GM21529 (cell line): ENCODE data around the gene SLC9A6.
"Not testable (repeated sequence)": the region's sequence is repeated elsewhere in the genome, so short reads cannot be mapped to it uniquely, and the experiment has no call there.

ENCODE experiments used
- ATAC-seq: cut with Tn5 transposase; IDR thresholded peaks from one replicate; pipeline ENCODE4 v1.9.1; 2021; ENCODE audit not compliant: unreplicated experiment

SLC9A6 gene

DNA sequence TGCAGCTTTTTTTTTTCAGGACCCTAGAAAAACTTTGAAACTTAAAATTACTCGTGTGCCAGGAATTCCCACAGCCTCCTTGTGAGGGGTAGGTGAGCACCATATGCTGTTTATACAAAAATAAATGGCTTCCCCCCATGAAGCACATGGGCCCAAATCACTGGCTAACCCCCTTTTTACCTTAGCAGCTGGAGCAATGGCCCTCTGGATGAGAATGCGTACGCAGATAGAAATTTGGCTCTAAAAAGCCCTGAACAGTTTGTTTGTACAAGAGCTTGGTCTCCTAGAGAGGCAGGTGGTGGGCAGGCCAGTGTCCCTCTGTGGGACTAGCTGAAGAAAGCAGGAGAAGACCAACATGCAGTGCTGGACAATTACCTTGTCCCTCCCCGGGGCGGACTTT is 76.5 kb downstream of the SLC9A6 start:
- no peak for ATAC-seq

DNA sequence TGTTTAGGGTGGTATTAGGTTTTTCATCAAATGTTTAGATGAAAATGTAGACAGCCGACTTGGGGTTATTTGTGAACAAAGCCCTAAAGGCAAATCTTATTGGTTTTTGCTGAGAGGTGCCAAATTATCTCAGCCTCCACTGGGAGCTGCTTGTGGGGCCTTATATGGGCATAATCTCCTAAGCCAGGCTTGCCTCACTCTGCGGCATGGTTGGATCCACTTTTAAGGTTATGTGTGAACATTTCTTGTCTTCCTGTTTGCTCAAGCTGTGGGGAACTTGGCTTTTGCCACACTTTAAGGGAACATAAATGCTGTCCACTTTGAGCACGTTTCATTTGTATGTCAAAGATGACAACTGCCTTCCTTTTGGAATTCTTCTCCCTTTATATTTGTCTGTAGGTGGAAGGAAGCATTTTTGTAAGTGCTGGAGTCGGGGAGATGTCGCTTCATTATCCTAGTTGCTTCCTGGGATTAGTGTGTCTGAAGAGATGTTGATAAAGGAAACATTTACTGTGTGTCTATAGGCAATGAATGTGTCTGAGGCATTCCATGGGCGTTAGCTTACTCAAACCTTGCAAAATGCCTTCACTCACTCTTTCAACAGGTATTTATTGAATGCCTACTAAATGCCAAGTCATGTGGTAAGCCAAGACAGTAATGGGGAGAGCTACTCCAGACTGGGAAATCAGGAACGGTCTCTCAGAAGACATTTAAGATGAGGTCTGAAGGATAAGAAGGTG is 78.3 kb downstream of the SLC9A6 start:
- no peak for ATAC-seq

DNA sequence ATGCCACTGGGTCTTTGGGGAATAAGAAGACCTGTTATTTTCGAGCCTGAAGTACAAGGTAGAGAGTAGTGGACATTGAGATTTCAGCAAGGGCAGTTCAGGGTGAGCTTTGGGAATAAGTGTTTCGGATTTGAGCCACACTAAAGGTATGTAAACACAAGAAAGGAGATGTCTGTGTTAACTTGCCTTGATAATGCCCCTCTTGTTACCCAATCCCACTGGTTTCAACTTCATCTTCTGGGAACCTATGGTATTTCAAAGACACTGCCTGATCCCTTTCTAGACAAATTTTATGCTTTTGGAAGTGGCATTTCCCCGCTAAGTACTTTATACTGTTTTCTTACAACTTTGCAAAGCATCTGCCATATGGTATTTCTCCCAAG is 79.4 kb downstream of the SLC9A6 start:
- ATAC-seq: no peak

DNA sequence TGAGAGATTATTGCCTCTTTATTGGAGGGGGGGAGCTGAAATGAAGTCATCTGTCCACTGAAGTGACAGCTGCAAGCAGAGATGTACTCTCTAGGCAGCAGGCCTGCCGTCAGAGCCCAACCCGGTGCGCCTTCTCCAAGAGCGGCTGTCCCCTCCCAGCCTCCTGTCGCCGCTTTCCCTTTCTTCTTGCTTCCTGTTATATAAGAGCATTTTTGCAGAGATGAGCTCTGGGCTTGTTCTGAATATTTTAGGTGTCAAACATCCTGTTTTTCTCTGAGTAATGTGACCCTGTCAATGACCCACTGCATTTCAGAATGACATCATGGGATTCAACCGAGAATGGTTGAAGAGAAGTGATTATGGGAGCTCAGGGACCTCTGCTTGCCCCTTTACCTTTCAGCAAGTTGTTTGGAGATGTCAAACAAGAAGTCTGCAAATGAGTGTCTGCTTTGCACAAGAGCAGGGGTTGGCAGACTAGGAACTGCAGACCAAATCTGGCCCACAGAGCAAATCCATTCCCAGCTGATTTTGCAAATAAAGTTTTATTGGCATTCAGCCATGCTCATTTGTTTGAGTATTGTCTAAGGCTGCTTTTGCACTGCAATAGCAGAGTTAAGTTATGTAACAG is 79.9 kb downstream of the SLC9A6 start:
- no peak for ATAC-seq

DNA sequence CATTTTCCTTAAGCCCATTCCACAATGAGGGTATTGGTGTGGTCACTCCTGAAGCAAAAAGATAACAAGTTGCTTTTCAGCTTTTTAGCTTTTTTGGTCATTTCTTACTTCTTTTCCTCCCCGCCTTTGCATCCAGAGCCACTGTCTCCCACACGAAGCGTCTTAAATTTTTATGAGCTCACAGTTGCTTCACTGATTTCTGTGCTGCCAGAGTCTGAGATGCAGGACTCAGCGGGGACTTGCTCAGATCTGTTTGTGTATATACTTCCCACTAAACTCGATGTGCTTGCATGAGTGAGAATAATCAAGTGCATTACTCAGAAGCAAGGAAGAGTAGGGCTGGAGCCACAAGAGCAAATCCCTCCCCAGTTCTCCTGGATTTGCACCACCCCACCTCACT is 81.9 kb downstream of the SLC9A6 start:
- ATAC-seq: no peak

DNA sequence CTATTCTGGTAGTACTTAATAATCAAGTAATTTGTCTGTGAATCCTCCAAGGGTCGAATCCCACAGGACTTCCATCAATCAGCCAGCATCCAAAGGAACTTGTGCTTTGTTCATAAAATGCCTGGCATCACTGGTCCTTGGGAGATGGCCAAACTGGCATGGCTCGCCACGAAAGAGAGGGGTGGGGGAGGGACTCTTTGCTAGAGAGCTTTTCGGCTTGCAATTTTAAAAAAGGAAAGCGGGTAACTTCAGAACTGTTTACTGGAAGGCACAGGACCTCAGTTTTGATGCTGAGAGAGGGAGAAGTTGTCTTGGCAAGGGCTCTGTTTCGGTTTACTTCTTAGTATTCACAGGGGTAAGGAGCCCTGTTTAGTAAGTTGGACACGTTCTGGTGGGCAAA is 82.7 kb downstream of the SLC9A6 start:
- ATAC-seq: no peak

DNA sequence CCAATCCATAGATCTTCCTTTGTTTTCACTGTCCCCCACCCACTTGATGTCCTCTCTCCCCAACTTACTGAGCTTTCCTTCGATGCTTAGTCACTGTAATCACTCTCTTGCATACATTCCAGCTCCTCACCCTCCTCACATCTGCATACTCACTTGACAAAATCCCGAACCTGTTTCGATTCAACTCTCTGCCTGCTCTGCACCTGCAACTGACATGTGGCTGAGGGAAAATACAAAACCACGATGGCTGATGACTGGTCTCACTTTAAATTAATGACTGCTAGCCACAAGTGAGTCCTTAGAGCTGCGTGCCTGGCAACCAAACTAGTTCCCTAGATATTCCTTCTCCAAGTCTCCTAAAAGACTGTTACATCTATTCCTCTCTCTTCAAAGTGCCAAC is 91.7 kb downstream of the SLC9A6 start:
- ATAC-seq: no peak

DNA sequence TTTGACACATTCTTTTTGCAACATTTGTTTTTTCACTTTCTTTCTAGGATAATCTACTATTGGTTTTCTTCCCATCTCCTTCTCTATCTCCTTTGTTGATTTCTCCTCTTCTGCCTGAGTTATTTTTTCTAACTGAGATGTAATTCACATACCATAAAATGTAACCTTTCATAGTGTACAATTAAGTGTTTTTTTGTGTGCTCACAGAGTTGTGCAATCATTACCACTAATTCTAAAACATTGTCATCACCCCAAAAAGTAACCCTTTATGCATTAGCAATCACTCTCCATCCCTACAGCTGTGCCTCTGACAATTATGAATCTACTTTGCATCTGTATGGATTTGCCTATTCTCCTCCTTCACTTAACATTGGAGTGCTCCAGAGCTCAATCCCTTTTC is 95.5 kb downstream of the SLC9A6 start:
- no peak for ATAC-seq

DNA sequence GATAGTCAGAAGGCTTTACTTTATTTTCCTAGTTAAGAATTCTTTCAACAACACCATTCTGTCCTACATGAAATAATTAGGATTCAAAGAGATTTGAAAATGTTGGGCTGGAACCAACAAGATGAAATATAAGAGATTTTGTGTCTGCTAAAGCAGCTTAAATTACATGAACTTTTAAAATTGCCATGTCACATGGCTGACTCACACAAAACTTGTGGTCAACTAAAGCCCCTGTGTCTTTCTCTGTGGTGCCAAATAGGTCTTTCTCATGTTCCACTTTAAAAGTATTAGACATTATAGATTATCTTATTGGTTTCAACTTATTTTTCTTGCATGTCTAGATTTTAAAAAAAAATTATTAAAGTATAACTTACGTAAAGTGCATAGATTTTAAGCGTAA is 101.3 kb downstream of the SLC9A6 start:
- no peak for ATAC-seq

DNA sequence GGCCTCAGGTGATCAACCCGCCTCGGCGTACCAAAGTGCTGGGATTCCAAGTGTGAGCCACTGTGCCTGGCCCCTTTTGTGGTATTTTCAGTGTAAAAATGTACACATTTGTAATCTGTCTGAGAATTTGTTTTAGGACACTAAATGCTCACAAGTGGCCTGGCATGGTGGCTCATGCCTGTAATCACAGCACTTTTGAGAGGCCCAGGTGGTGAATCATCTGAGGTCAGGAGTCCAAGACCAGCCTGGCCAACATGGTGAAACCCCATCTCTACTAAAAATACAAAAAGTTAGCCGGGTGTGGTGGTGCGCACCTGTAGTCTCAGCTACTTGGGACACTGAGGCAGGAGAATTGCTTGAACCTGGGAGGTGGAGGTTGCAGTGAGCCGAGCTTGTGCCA is 106.7 kb downstream of the SLC9A6 start:
- ATAC-seq: not testable (repeated sequence)

DNA sequence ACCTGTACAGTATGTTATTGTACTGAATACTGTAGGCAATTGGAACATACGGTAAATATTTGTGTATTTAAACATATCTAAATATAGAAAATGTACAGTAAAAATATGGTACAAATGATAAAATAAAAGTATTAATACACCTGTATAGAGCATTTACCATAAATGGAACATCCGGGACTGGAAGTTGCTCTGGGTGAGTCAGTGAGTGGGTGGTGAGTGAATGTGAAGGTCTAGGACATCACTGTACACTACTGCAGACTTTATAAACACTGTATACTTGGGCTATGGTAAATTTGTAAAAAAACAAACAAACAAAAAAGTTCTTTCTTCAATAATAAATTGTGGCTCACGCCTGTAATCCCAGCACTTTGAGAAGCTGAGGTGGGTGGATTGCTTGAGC is 109.7 kb downstream of the SLC9A6 start:
- no peak for ATAC-seq
